K562 (cell line): ENCODE data around the gene FLCN. TPM values are rescaled to one million over a fixed set of nuclear protein-coding genes. Genes with fewer than 3 reads are reported as not detected.

Source experiments
- ATAC-seq: fragments of 200-7000 bp; cut with Tn5 transposase; 3 replicates; pipeline ENCODE4 v1.9.1; 2020; ENCODE audit warnings: moderate library complexity
- BruUV-seq: library from RNA; stranded (reverse); fragments of 400-500 nt; replicated peaks from 2 replicates; lab custom pipeline; 2021; lab: Mats Ljungman, UMichigan
- CTCF ChIA-PET: fragments of 300-600 bp; formaldehyde crosslinking; extraction: SDS; loops from one replicate; lab custom pipeline; 2021; ENCODE audit warnings: low intra/inter-chr PET ratio; lab: Yijun Ruan, JAX
- POLR2A ChIA-PET: fragments of 300-600, 350-650 bp; sonication (Branson Sonifier 250); formaldehyde crosslinking; extraction: SDS; loops from one replicate; lab custom pipeline; 2021; ENCODE audit warnings: antibody characterized with exemption, inconsistent platforms; lab: Yijun Ruan, JAX
- DNase-seq, 4 experiments: peaks; one replicate each; pipeline versions ENCODE4 v3.0.0 to v3.0.0-alpha.2; 2011 to 2018; ENCODE audit warnings: low spot score in 3 of 4, mixed read lengths in 3 of 4; ENCODE audit errors: extremely low read depth in 1 of 4
- FAIRE-seq: peaks from 2 replicates; lab custom pipeline; 2011; peaks lifted over from hg19 to GRCh38; lab: Jason Lieb, UNC
- H2AFZ ChIP-seq: 2 replicates; pipeline ENCODE4 v1.6.0; 2011; ENCODE audit warnings: low read depth, low read length, control low read depth, inconsistent platforms
- H3K27ac ChIP-seq: fragments of 200-600 bp; 3 replicates; pipeline ENCODE4 v1.8.0; 2011; ENCODE audit warnings: low read depth, mild to moderate bottlenecking, control low read depth, inconsistent platforms, low read length, moderate library complexity, mixed read lengths; ENCODE audit errors: extremely low read depth
- H3K27me3 ChIP-seq, 2 experiments: fragments of 300-600 bp in 1 of 2; 2 replicates in 1 of 2; 3 replicates in 1 of 2; pipeline versions ENCODE4 v1.6.0 to v1.8.0; 2011; ENCODE audit warnings: inconsistent platforms in 2 of 2, low read length in 2 of 2, mild to moderate bottlenecking in 1 of 2, mixed read lengths in 1 of 2, moderate library complexity in 1 of 2; ENCODE audit not compliant: control insufficient read depth in 2 of 2, insufficient read depth in 2 of 2
- H3K36me3 ChIP-seq: fragments of 300-600 bp; 3 replicates; pipeline ENCODE4 v1.8.0; 2011; ENCODE audit warnings: mild to moderate bottlenecking, low read length, inconsistent platforms; ENCODE audit not compliant: control insufficient read depth, insufficient read depth
- H3K4me1 ChIP-seq, 2 experiments: fragments of 200-600 bp in 1 of 2; replicated peaks in 1 of 2; 2 replicates in 1 of 2; 3 replicates in 1 of 2; pipeline versions ENCODE4 v1.5.1 to v1.8.0; 2011; ENCODE audit warnings: inconsistent platforms in 2 of 2, low read length in 2 of 2, mild to moderate bottlenecking in 1 of 2, mixed read lengths in 1 of 2, moderate library complexity in 1 of 2; ENCODE audit not compliant: control insufficient read depth in 2 of 2, insufficient read depth in 2 of 2
- H3K4me2 ChIP-seq: 2 replicates; pipeline ENCODE4 v1.6.1; 2011; ENCODE audit warnings: low read length, control low read depth, inconsistent platforms, mixed read lengths; ENCODE audit not compliant: insufficient read depth
- H3K4me3 ChIP-seq: fragments of 200-600 bp; sonication (generic), shearing (Covaris generic); 2 replicates; pipeline ENCODE4 v1.5.1; 2016; ENCODE audit warnings: control low read depth, inconsistent platforms
- H3K79me2 ChIP-seq: fragments of 200-600 bp; 3 replicates; pipeline ENCODE4 v1.8.0; 2011; ENCODE audit warnings: low read length, inconsistent platforms; ENCODE audit not compliant: control insufficient read depth, insufficient read depth
- H3K9ac ChIP-seq, 2 experiments: 2 replicates each; pipeline versions ENCODE4 v1.6.0 to v1.6.1; 2011; ENCODE audit warnings: low read depth in 2 of 2, low read length in 2 of 2, control low read depth in 1 of 2, inconsistent platforms in 1 of 2, mild to moderate bottlenecking in 1 of 2, mixed read lengths in 1 of 2; ENCODE audit not compliant: insufficient read depth in 1 of 2
- H3K9me1 ChIP-seq: one replicate; pipeline ENCODE4 v1.6.0; 2011; ENCODE audit warnings: inconsistent platforms, mild to moderate bottlenecking, low read length, moderate library complexity; ENCODE audit not compliant: control insufficient read depth, insufficient read depth
- H3K9me3 ChIP-seq: replicated peaks from 2 replicates; pipeline ENCODE4 v1.5.1; 2011; ENCODE audit warnings: low read depth, low read length, inconsistent platforms; ENCODE audit not compliant: control insufficient read depth, insufficient read depth
- H4K20me1 ChIP-seq: replicated peaks from 2 replicates; pipeline ENCODE4 v1.6.1; 2011; ENCODE audit warnings: low read length, inconsistent platforms, mixed read lengths; ENCODE audit not compliant: control insufficient read depth, insufficient read depth
- ADNP ChIP-seq: fragments of 200-800 bp; sonication (Bioruptor generic); IDR thresholded peaks from 2 replicates; pipeline ENCODE4 v1.6.1; 2016; ENCODE audit warnings: missing genetic modification characterization, missing compliant biosample characterization
- DACH1 ChIP-seq: fragments of 450-650 bp; IDR thresholded peaks from 2 replicates; pipeline ENCODE4 v1.6.1; 2018; ENCODE audit not compliant: partially characterized antibody
- ELF1 ChIP-seq: fragments of 200-800 bp; sonication (Bioruptor generic); IDR thresholded peaks from 2 replicates; pipeline ENCODE4 v1.6.1; 2016; ENCODE audit warnings: missing genetic modification characterization, missing compliant biosample characterization
- ETS1 ChIP-seq: conservative IDR thresholded peaks from 2 replicates; pipeline ENCODE4 v1.6.1; 2011; ENCODE audit warnings: low read depth, mild to moderate bottlenecking, low read length; ENCODE audit not compliant: control insufficient read depth
- PBX2 ChIP-seq, 2 experiments: IDR thresholded peaks in 1 of 2; conservative IDR thresholded peaks in 1 of 2; 2 replicates each; pipeline ENCODE4 v1.6.1; 2016; ENCODE audit warnings: low read depth in 2 of 2, mild to moderate bottlenecking in 1 of 2, missing compliant biosample characterization in 1 of 2, missing genetic modification characterization in 1 of 2, moderate library complexity in 1 of 2
- XRCC5 ChIP-seq: fragments of 200-400 bp; formaldehyde crosslinking; IDR thresholded peaks from 2 replicates; pipeline ENCODE4 v1.6.1; 2017; ENCODE audit warnings: low read depth, mild to moderate bottlenecking, low read length
- ZBTB17 ChIP-seq: fragments of 450-650 bp; formaldehyde crosslinking; IDR thresholded peaks from 2 replicates; pipeline ENCODE4 v1.4.0; 2020; ENCODE audit warnings: mild to moderate bottlenecking
- ZNF408 ChIP-seq: fragments of 250-450 bp; sonication (Bioruptor Pico); IDR thresholded peaks from 2 replicates; pipeline ENCODE4 v1.4.0; 2020; ENCODE audit warnings: low read depth, mild to moderate bottlenecking, moderate library complexity
- WGBS: fragments of 100-300 bp; shearing (Covaris generic); methylation state at CpG from one replicate; pipeline ENCODE4 v1.1.6; 2016; ENCODE audit warnings: low coverage, mixed read lengths; ENCODE audit not compliant: insufficient coverage; ENCODE audit errors: missing lambda C conversion rate; 5-methylcytosine and 5-hydroxymethylcytosine counted together
- in situ Hi-C: fragments of 300-500 bp; cut with MboI; formaldehyde crosslinking; loops from 4 replicates; pipeline ENCODE4 v1.15.0; 2018; ENCODE audit warnings: inconsistent platforms, mixed read lengths
- intact Hi-C: fragments of 100-400 bp; cut with micrococcal nuclease; formaldehyde crosslinking; loops from 2 replicates; pipeline ENCODE4 v1.14.2; 2022
- polyA plus RNA-seq, 8 experiments: library from polyadenylated mRNA; depleted of rRNA in 4 of 8; stranded (reverse) in 5 of 8; unstranded in 3 of 8; fragments of >200 nt; fragmentation: Nextera tagmentation in 2 of 8; fragmentation: Illumina TruSeq in 1 of 8; extraction: Ambion mirVana in 2 of 8; extraction: Trizol in 1 of 8; gene quantifications; 2 replicates each; pipeline versions ENCODE4 v1.2.1 to v1.2.3, GENCODE V29; 2011 to 2014; ENCODE audit warnings: inconsistent platforms in 1 of 8, missing spikeins in 1 of 8
- total RNA-seq, 7 experiments: library from RNA; depleted of rRNA in 6 of 7; stranded (reverse); fragments of >200 nt in 6 of 7; fragmentation: Illumina TruSeq in 2 of 7; extraction: Trizol in 2 of 7; gene quantifications; 2 replicates each; pipeline versions ENCODE4 v1.2.1 to v1.2.3, GENCODE V29; 2011 to 2021; ENCODE audit warnings: low replicate concordance in 1 of 7
- TF ChIP-seq, protein P1 (sequence below): fragments of 450-650 bp; IDR thresholded peaks from 2 replicates; pipeline ENCODE4 v1.6.1; 2014; ENCODE audit warnings: low read depth, mild to moderate bottlenecking, moderate library complexity, borderline replicate concordance

FLCN gene
- total and polyA plus RNA-seq, 9 of the 15 experiments (the other 6 are each of a cell fraction or from before 2014, with no cell fraction given), result 1.6 to 33.5 (median 10.9) TPM

GRCh38 chr17:17285951-17286350 is 49.0 kb upstream of the FLCN start:
- no peak overlapping the region for H3K9ac ChIP-seq
- FAIRE-seq, result no peak
- no peak for DNase-seq
- H3K79me2 ChIP-seq, result peaks cover 5% of the 10 kb centered on the region; the same call in 1 of the 3 replicates
- intact Hi-C loops (no loop called here), in situ Hi-C loops (no loop called here)
- POLR2A ChIA-PET, result no interaction called here
- H3K36me3 ChIP-seq, result no peaks in the 10 kb centered on the region
- 76% methylated on average over 4 of the region's 5 CpGs for WGBS
- H3K9me3 ChIP-seq, result no peaks in the 10 kb centered on the region
- CTCF ChIA-PET, result no interaction called here
- TF ChIP-seq ETS1 (no peak), ADNP (tag) (no peak), XRCC5 (no peak), ZNF408 (CRISPR knock-in tag) (no peak), ELF1 (tag) (no peak), PBX2 (CRISPR knock-in tag; IDR thresholded peaks at IDR 0.05; ENCODE audit: low read depth) (no peak), PBX2 (tag; conservative IDR thresholded peaks at IDR 0.05; ENCODE audit: low read depth) (no peak), DACH1 (no peak), ZBTB17 (no peak)
- TF ChIP-seq, protein P1, sequence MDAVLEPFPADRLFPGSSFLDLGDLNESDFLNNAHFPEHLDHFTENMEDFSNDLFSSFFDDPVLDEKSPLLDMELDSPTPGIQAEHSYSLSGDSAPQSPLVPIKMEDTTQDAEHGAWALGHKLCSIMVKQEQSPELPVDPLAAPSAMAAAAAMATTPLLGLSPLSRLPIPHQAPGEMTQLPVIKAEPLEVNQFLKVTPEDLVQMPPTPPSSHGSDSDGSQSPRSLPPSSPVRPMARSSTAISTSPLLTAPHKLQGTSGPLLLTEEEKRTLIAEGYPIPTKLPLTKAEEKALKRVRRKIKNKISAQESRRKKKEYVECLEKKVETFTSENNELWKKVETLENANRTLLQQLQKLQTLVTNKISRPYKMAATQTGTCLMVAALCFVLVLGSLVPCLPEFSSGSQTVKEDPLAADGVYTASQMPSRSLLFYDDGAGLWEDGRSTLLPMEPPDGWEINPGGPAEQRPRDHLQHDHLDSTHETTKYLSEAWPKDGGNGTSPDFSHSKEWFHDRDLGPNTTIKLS, result no peak
- no peak overlapping the region for H3K27ac ChIP-seq
- H3K4me2 ChIP-seq, result no peak overlapping the region
- H2AFZ ChIP-seq, result no peak overlapping the region
- no TSS peak for BruUV-seq
- H3K4me3 ChIP-seq, result no peak overlapping the region
- H3K4me1 ChIP-seq, result peaks cover 6 to 12% of the 10 kb centered on the region in 2 experiments; a peak in 4 of 5 replicates
- H3K27me3 ChIP-seq, result no peaks in the 10 kb centered on the region
- H4K20me1 ChIP-seq, result no peaks in the 10 kb centered on the region
- no peak for ATAC-seq
- no peaks in the 10 kb centered on the region for H3K9me1 ChIP-seq
